T-helper 2 cell treated with Interferon-gamma antibody and Interleukin-4, amounts not matched to agents 5 μg/mL and 100 μg/mL, for 36 hours (primary cell): Measurements from ENCODE around the gene ARHGAP28.

Experiments used
- DNase-seq: peaks from one replicate; pipeline ENCODE4 v3.0.0; 2021; ENCODE audit warnings: low spot score
- H3K27ac Mint-ChIP-seq: one replicate; pipeline ENCODE4 v1.8.0; 2021; ENCODE audit warnings: mild to moderate bottlenecking, mixed read lengths
- H3K27me3 Mint-ChIP-seq: one replicate; pipeline ENCODE4 v1.8.0; 2021; ENCODE audit warnings: low read depth, mixed read lengths
- H3K36me3 Mint-ChIP-seq: one replicate; pipeline ENCODE4 v1.8.0; 2021; ENCODE audit warnings: low read depth, mixed read lengths
- H3K4me1 Mint-ChIP-seq: one replicate; pipeline ENCODE4 v1.8.0; 2021; ENCODE audit warnings: low read depth, mixed read lengths
- H3K4me3 Mint-ChIP-seq: one replicate; pipeline ENCODE4 v1.8.0; 2022; ENCODE audit warnings: mild to moderate bottlenecking, moderate library complexity, mixed read lengths
- H3K9me3 Mint-ChIP-seq: one replicate; pipeline ENCODE4 v1.8.0; 2021; ENCODE audit warnings: mixed read lengths

The ARHGAP28 gene

GRCh38 chr18:6885992-6886796 is 156.7 kb downstream of the ARHGAP28 start:
- Mint-ChIP-seq H3K27me3 (no peaks in the 10 kb centered on the region), H3K36me3 (no peaks in the 10 kb centered on the region), H3K9me3 (no peaks in the 10 kb centered on the region), H3K27ac (no peak overlapping the region), H3K4me3 (no peak overlapping the region), H3K4me1 (no peaks in the 10 kb centered on the region)
- DNase-seq: no peak

- H3K9me3 Mint-ChIP-seq: no peaks in the 10 kb centered on the region
- no peaks in the 10 kb centered on the region for H3K36me3 Mint-ChIP-seq
- DNase-seq: no peak
- H3K4me1 Mint-ChIP-seq: no peaks in the 10 kb centered on the region
- no peaks in the 10 kb centered on the region for H3K27me3 Mint-ChIP-seq
- no peak overlapping the region for H3K4me3 Mint-ChIP-seq
- H3K27ac Mint-ChIP-seq: no peak overlapping the region
Measured at GRCh38 chr18:6886797-6887330, 157.3 kb downstream of the ARHGAP28 start.

GRCh38 chr18:6891788-6892187 is 162.3 kb downstream of the ARHGAP28 start:
- Mint-ChIP-seq H3K4me1 (no peaks in the 10 kb centered on the region), H3K27ac (no peak overlapping the region), H3K36me3 (no peaks in the 10 kb centered on the region), H3K4me3 (no peak overlapping the region), H3K27me3 (no peaks in the 10 kb centered on the region), H3K9me3 (no peaks in the 10 kb centered on the region)
- DNase-seq: no peak

- Mint-ChIP-seq H3K27ac (no peak overlapping the region), H3K4me3 (no peak overlapping the region), H3K36me3 (no peaks in the 10 kb centered on the region), H3K9me3 (peaks cover 23% of the 10 kb centered on the region), H3K4me1 (no peaks in the 10 kb centered on the region), H3K27me3 (no peaks in the 10 kb centered on the region)
- no peak for DNase-seq
Measured at GRCh38 chr18:6901286-6901926, 171.9 kb downstream of the ARHGAP28 start.

- Mint-ChIP-seq H3K27me3 (no peaks in the 10 kb centered on the region), H3K36me3 (no peaks in the 10 kb centered on the region), H3K27ac (no peak overlapping the region), H3K9me3 (no peaks in the 10 kb centered on the region), H3K4me3 (no peak overlapping the region), H3K4me1 (no peaks in the 10 kb centered on the region)
- no peak for DNase-seq
Measured at GRCh38 chr18:6917072-6917471, 187.6 kb downstream of the ARHGAP28 start.

- Mint-ChIP-seq H3K36me3 (no peaks in the 10 kb centered on the region), H3K27me3 (no peaks in the 10 kb centered on the region), H3K9me3 (no peaks in the 10 kb centered on the region), H3K4me1 (no peaks in the 10 kb centered on the region), H3K27ac (peak overlapping the region; percentile 47), H3K4me3 (no peak overlapping the region)
- peak; percentile 5 for DNase-seq
Measured at GRCh38 chr18:6920099-6920955, 190.8 kb downstream of the ARHGAP28 start.

- DNase-seq: no peak
- H3K9me3 Mint-ChIP-seq: no peaks in the 10 kb centered on the region
- H3K27me3 Mint-ChIP-seq: no peaks in the 10 kb centered on the region
- H3K4me3 Mint-ChIP-seq: no peak overlapping the region
- H3K27ac Mint-ChIP-seq: no peak overlapping the region
- no peaks in the 10 kb centered on the region for H3K4me1 Mint-ChIP-seq
- no peaks in the 10 kb centered on the region for H3K36me3 Mint-ChIP-seq
Measured at GRCh38 chr18:6921571-6921970, 192.1 kb downstream of the ARHGAP28 start.

- DNase-seq: no peak
- Mint-ChIP-seq H3K36me3 (no peaks in the 10 kb centered on the region), H3K9me3 (no peaks in the 10 kb centered on the region), H3K4me3 (no peak overlapping the region), H3K27ac (no peak overlapping the region), H3K4me1 (no peaks in the 10 kb centered on the region), H3K27me3 (no peaks in the 10 kb centered on the region)
Measured at GRCh38 chr18:6923220-6923619, 193.7 kb downstream of the ARHGAP28 start.

GRCh38 chr18:6927153-6927552 is 197.6 kb downstream of the ARHGAP28 start:
- no peak overlapping the region for H3K4me3 Mint-ChIP-seq
- H3K4me1 Mint-ChIP-seq: no peaks in the 10 kb centered on the region
- no peak for DNase-seq
- no peaks in the 10 kb centered on the region for H3K9me3 Mint-ChIP-seq
- no peaks in the 10 kb centered on the region for H3K36me3 Mint-ChIP-seq
- H3K27me3 Mint-ChIP-seq: no peaks in the 10 kb centered on the region
- no peak overlapping the region for H3K27ac Mint-ChIP-seq

- Mint-ChIP-seq H3K36me3 (no peaks in the 10 kb centered on the region), H3K27me3 (no peaks in the 10 kb centered on the region), H3K27ac (no peak overlapping the region), H3K9me3 (no peaks in the 10 kb centered on the region), H3K4me3 (no peak overlapping the region), H3K4me1 (no peaks in the 10 kb centered on the region)
- no peak for DNase-seq
Measured at GRCh38 chr18:6928359-6928758, 198.8 kb downstream of the ARHGAP28 start.

- no peak for DNase-seq
- no peak overlapping the region for H3K4me3 Mint-ChIP-seq
Measured at GRCh38 chr18:6929370-6930102, 200.0 kb downstream of the ARHGAP28 start.

GRCh38 chr18:6934859-6935258 is 205.3 kb downstream of the ARHGAP28 start:
- Mint-ChIP-seq H3K36me3 (no peaks in the 10 kb centered on the region), H3K9me3 (no peaks in the 10 kb centered on the region), H3K27me3 (no peaks in the 10 kb centered on the region), H3K4me1 (no peaks in the 10 kb centered on the region), H3K4me3 (no peak overlapping the region), H3K27ac (no peak overlapping the region)
- DNase-seq: no peak

More at GRCh38 chr18:6929370-6930102, 200.0 kb downstream of the ARHGAP28 start:
- Mint-ChIP-seq H3K9me3 (no peaks in the 10 kb centered on the region), H3K27me3 (no peaks in the 10 kb centered on the region), H3K4me1 (no peaks in the 10 kb centered on the region), H3K27ac (no peak overlapping the region), H3K36me3 (no peaks in the 10 kb centered on the region)

GRCh38 chr18:6938003-6938402 is 208.5 kb downstream of the ARHGAP28 start:
- Mint-ChIP-seq H3K9me3 (no peaks in the 10 kb centered on the region), H3K4me1 (no peaks in the 10 kb centered on the region), H3K27ac (no peak overlapping the region), H3K4me3 (no peak overlapping the region), H3K27me3 (no peaks in the 10 kb centered on the region), H3K36me3 (no peaks in the 10 kb centered on the region)
- DNase-seq: no peak
